Esophagus (tissue), 2 donors: ENCODE data around the gene RELT. TPM values are rescaled to one million over a fixed set of nuclear protein-coding genes. Genes with fewer than 3 reads are reported as not detected.

Experiments
- H3K27ac ChIP-seq, 2 donors: one replicate each; pipeline ENCODE4 v1.5.1; 2013; ENCODE audit warnings: low read depth in 2 of 2, mild to moderate bottlenecking in 2 of 2, inconsistent platforms in 1 of 2, low read length in 1 of 2, moderate library complexity in 1 of 2
- H3K27me3 ChIP-seq, 2 donors: one replicate each; pipeline ENCODE4 v1.6.1; 2013; ENCODE audit warnings: low read length in 2 of 2, control low read depth in 1 of 2, mild to moderate bottlenecking in 1 of 2; ENCODE audit not compliant: insufficient read depth in 2 of 2, control insufficient read depth in 1 of 2
- H3K36me3 ChIP-seq, 2 donors: one replicate each; pipeline ENCODE4 v1.6.1; 2013; ENCODE audit warnings: low read length in 1 of 2; ENCODE audit not compliant: control insufficient read depth in 2 of 2, insufficient read depth in 2 of 2
- H3K4me1 ChIP-seq, 2 donors: one replicate each; pipeline ENCODE4 v1.6.1; 2013; ENCODE audit warnings: low read length in 1 of 2; ENCODE audit not compliant: control insufficient read depth in 2 of 2, insufficient read depth in 2 of 2
- H3K4me3 ChIP-seq, 2 donors: one replicate each; pipeline ENCODE4 v1.5.1; 2013; ENCODE audit warnings: low read length in 2 of 2, mild to moderate bottlenecking in 2 of 2, low read depth in 1 of 2, moderate library complexity in 1 of 2
- H3K9me3 ChIP-seq, 2 donors: one replicate each; pipeline ENCODE4 v1.6.1; 2013; ENCODE audit warnings: mild to moderate bottlenecking in 2 of 2, low read depth in 1 of 2, low read length in 1 of 2, moderate library complexity in 1 of 2; ENCODE audit not compliant: control insufficient read depth in 2 of 2, insufficient read depth in 1 of 2
- WGBS, 2 donors: extraction: QIAGEN DNeasy Blood & Tissue Kit; methylation state at CpG; one replicate each; pipeline ENCODE4 v1.1.7; 2013; 5-methylcytosine and 5-hydroxymethylcytosine counted together
- polyA plus RNA-seq, 2 donors: library from polyadenylated mRNA; stranded (reverse); fragments of 200-250 nt; gene quantifications; one replicate each; pipeline ENCODE4 v1.2.3, GENCODE V29; 2013
- donor health status: healthy with polysubstance abuse.
- donor health status: Bipolar disorder and iron deficiency.

Gene RELT
- polyA plus RNA-seq, 2 donors = 3.8 to 3.9 TPM

GRCh38 chr11:73382747-73383146 lies 6.5 kb downstream of the RELT start:
- no peak overlapping the region for H3K27ac ChIP-seq
- H3K9me3 ChIP-seq = no peaks in the 10 kb centered on the region
- no peaks in the 10 kb centered on the region for H3K27me3 ChIP-seq
- H3K4me1 ChIP-seq = peaks cover 4 to 8% of the 10 kb centered on the region in 2 donors
- H3K4me3 ChIP-seq = no peak overlapping the region
- H3K36me3 ChIP-seq = no peaks in the 10 kb centered on the region
- 69 to 82% methylated on average over 3 of the region's 3 CpGs for WGBS, 2 donors

- Histone ChIP-seq H3K4me3 (no peak overlapping the region), H3K27ac (no peak overlapping the region), H3K36me3 (no peaks in the 10 kb centered on the region), H3K4me1 (peaks cover 5 to 14% of the 10 kb centered on the region in 2 donors), H3K9me3 (no peaks in the 10 kb centered on the region), H3K27me3 (no peaks in the 10 kb centered on the region)
- WGBS, 2 donors = 52 to 65% methylated on average over 9 of the region's 9 CpGs
Observed at GRCh38 chr11:73383249-73384124, 7.3 kb downstream of the RELT start.

- Histone ChIP-seq H3K9me3 (no peaks in the 10 kb centered on the region), H3K4me1 (peaks cover 9 to 20% of the 10 kb centered on the region in 2 donors), H3K27ac (no peak overlapping the region), H3K4me3 (no peak overlapping the region), H3K27me3 (no peaks in the 10 kb centered on the region), H3K36me3 (no peaks in the 10 kb centered on the region)
- 93 to 94% methylated on average over 7 of the region's 7 CpGs for WGBS, 2 donors
Observed at GRCh38 chr11:73384125-73384441, 7.9 kb downstream of the RELT start.

DNA sequence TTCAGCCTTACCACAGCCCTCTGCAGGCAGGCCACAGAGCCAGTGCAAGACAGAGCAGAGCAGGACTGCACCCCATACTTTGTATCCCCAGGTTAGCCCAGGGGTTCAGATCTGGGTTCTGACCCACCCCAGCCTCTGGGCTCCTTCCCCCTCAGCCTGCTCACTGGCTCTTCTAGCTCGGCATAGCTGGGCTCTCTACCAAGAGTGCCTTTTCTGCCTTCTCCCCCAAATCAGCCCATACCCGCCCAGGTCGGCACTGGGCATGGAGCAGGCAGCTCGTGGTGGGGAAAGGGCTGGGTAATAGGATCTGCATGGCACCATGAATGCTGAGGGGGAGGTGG lies 8.3 kb downstream of the RELT start:
- Histone ChIP-seq H3K36me3 (peaks cover 0 to under 1% of the 10 kb centered on the region in 2 donors), H3K27ac (peak overlapping the region in 1 of 2 donors; percentile 11), H3K27me3 (no peaks in the 10 kb centered on the region), H3K4me1 (peaks cover 9 to 24% of the 10 kb centered on the region in 2 donors), H3K4me3 (no peak overlapping the region), H3K9me3 (no peaks in the 10 kb centered on the region)
- 61 to 74% methylated on average over 4 of the region's 4 CpGs for WGBS, 2 donors

DNA sequence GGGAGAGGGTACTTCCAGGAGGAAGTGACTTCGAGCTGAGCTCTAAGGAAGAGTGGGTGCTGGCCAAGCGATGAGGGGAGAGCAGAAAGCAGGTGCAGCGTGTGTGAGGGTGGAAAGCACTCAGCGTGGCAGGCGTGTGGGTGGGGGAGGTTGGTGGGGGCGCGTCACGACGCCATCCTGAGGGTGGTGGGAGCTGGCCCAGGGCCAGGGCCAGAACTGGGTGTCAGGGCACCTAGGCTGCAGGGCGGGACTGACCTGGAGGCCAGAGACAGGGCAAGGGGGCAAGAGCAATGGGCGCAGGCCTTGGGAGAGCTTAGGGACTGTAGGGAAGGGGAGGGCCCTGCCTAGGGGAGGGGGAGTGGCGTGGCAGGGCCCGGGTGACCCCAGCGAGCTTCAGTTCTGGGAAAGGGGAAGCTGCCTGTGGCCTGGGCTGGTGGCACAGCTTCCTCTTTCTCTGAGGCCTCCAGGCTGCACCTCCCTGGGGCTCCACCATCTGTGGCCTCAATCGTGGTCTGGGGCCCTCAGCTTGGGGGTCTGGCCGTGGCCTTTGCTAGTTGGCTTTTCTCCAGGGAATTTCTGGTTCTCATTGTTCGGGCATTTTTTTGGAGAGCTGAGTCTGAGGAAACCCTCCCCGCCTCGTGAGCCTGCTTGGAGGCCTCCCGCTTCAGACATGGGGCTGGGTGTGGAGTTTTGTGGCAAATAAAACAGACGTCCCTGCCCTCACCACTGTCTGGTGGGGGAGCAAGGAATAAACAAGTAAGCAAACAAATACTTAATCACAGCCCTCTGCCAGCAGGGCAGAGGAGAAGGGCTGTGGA lies 8.9 kb downstream of the RELT start:
- no peaks in the 10 kb centered on the region for H3K9me3 ChIP-seq
- WGBS, 2 donors = 50 to 60% methylated on average over 18 to 21 of the region's 21 CpGs
- H3K27me3 ChIP-seq = no peaks in the 10 kb centered on the region
- peaks cover 9 to 24% of the 10 kb centered on the region in 2 donors for H3K4me1 ChIP-seq
- H3K36me3 ChIP-seq = peaks cover 0 to 2% of the 10 kb centered on the region in 2 donors
- no peak overlapping the region for H3K4me3 ChIP-seq
- H3K27ac ChIP-seq = peak overlapping the region in 1 of 2 donors; percentile 22

- Histone ChIP-seq H3K27me3 (no peaks in the 10 kb centered on the region), H3K36me3 (peaks cover 0 to 2% of the 10 kb centered on the region in 2 donors), H3K27ac (peak overlapping the region in 1 of 2 donors; percentile 22), H3K4me3 (no peak overlapping the region), H3K4me1 (peaks cover 9 to 24% of the 10 kb centered on the region in 2 donors), H3K9me3 (no peaks in the 10 kb centered on the region)
- 73 to 81% methylated on average over 8 of the region's 8 CpGs for WGBS, 2 donors
Observed at GRCh38 chr11:73386016-73386415, 9.8 kb downstream of the RELT start.

- Histone ChIP-seq H3K4me3 (no peak overlapping the region), H3K4me1 (peaks cover 9 to 24% of the 10 kb centered on the region in 2 donors), H3K9me3 (no peaks in the 10 kb centered on the region), H3K27ac (peak overlapping the region; percentile 22 to 25), H3K27me3 (no peaks in the 10 kb centered on the region), H3K36me3 (peaks cover 0 to 2% of the 10 kb centered on the region in 2 donors)
- WGBS, 2 donors = 91 to 95% methylated on average over 8 of the region's 8 CpGs
Observed at GRCh38 chr11:73386546-73386945, 10.3 kb downstream of the RELT start.

- WGBS, 2 donors = 85 to 89% methylated on average over 21 of the region's 21 CpGs
- no peaks in the 10 kb centered on the region for H3K9me3 ChIP-seq
- H3K27me3 ChIP-seq = no peaks in the 10 kb centered on the region
- H3K36me3 ChIP-seq = peaks cover 2 to 5% of the 10 kb centered on the region in 2 donors
- H3K4me1 ChIP-seq = peaks cover 9 to 24% of the 10 kb centered on the region in 2 donors
- H3K4me3 ChIP-seq = no peak overlapping the region
- H3K27ac ChIP-seq = no peak overlapping the region
Observed at GRCh38 chr11:73387594-73388264, 11.5 kb downstream of the RELT start.
